Ovary (tissue), 9 donors: ENCODE data around the gene GBE1. TPM values are rescaled to one million over a fixed set of nuclear protein-coding genes. Genes with fewer than 3 reads are reported as not detected.

Experiments
- DNase-seq, 5 donors: peaks; one replicate each; pipeline ENCODE4 v3.0.0-alpha.2; 2019 to 2020
- H3K27ac ChIP-seq, 2 donors: fragments of 200-600 bp; one replicate each; pipeline versions ENCODE4 v1.5.1 to v1.8.0; 2019 to 2022
- H3K27me3 ChIP-seq: fragments of 200-600 bp; one replicate; pipeline ENCODE4 v1.8.0; 2022
- H3K36me3 ChIP-seq: fragments of 200-600 bp; sonication (generic); one replicate; pipeline ENCODE4 v1.5.1; 2019
- H3K4me1 ChIP-seq: one replicate; pipeline ENCODE4 v1.8.1; 2013; ENCODE audit warnings: mild to moderate bottlenecking, moderate library complexity; ENCODE audit not compliant: insufficient read depth
- H3K4me3 ChIP-seq: fragments of 200-600 bp; sonication (generic); one replicate; pipeline ENCODE4 v1.5.1; 2017
- H3K9me3 ChIP-seq, 2 donors: fragments of 200-600 bp in 1 of 2; sonication (generic) in 1 of 2; one replicate each; pipeline versions ENCODE4 v1.5.1 to v1.8.1; 2013 to 2019; ENCODE audit warnings: mild to moderate bottlenecking in 1 of 2, moderate library complexity in 1 of 2
- CTCF ChIP-seq, 3 donors: fragments of 450-650 bp in 2 of 3; fragments of 200-600 bp in 1 of 3; IDR thresholded peaks; one replicate each; pipeline versions ENCODE4 v1.5.1 to v1.8.0; 2016 to 2022; ENCODE audit warnings: antibody characterized with exemption in 3 of 3, mild to moderate bottlenecking in 1 of 3
- EP300 ChIP-seq: sonication (generic); formaldehyde crosslinking; IDR thresholded peaks from one replicate; pipeline ENCODE4 v1.6.1; 2017; ENCODE audit warnings: antibody characterized with exemption
- POLR2A ChIP-seq: fragments of 450-650 bp; IDR thresholded peaks from one replicate; pipeline ENCODE4 v1.6.1; 2017; ENCODE audit warnings: antibody characterized with exemption, mild to moderate bottlenecking, moderate library complexity
- WGBS, 3 donors: extraction: QIAGEN DNeasy Blood & Tissue Kit in 1 of 3; methylation state at CpG; one replicate each; pipeline versions ENCODE4 v1.1.5 to v1.1.7; 2013 to 2017; 5-methylcytosine and 5-hydroxymethylcytosine counted together
- intact Hi-C, 4 donors: fragments of 100-400 bp; cut with DNase I; formaldehyde crosslinking; loops; one replicate each; pipeline versions ENCODE4 v1.11.0 to v1.15.1; 2022 to 2023
- polyA plus RNA-seq, 2 donors: library from polyadenylated mRNA; stranded (reverse); fragments of 200-250 nt in 1 of 2; fragments of 350-450 nt in 1 of 2; fragmentation: Illumina TruSeq in 1 of 2; extraction: RNeasy Lipid Tissue Mini Kit (QIAGEN cat#74804) in 1 of 2; gene quantifications; one replicate each; pipeline ENCODE4 v1.2.3, GENCODE V29; 2013 to 2014
- total RNA-seq, 7 donors: library from RNA; depleted of rRNA in 2 of 7; stranded (reverse); fragments of >200 nt in 2 of 7; fragmentation: NEBNext Ultra II Directional in 3 of 7; extraction: Animal tissue kit (Norgen Biotek cat#: 25700) in 3 of 7; gene quantifications; one replicate each; pipeline versions ENCODE4 v1.1.0 to v1.2.4, GENCODE V29; 2016 to 2023
- donor health status: DM: no; HTN: no; CAD: no; lungs with moderate emphysema.
- donor health status: DM: no; HTN: no; CAD: no.
- donor health status: Bipolar disorder and iron deficiency.
- donor health status: DM: yes; HTN: yes; CAD: no.
- donor health status: DM: no; HTN: no; CAD: no.
- donor health status: DM: yes; HTN: yes; CAD: no.

The GBE1 gene
- total and polyA plus RNA-seq, 9 donors, result 14.8 to 43.7 (median 26.8) TPM

GRCh38 chr3:81790117-81790516 is 28.7 kb upstream of the GBE1 start:
- intact Hi-C loops, result no loop called here
- Histone ChIP-seq H3K27me3 (no peaks in the 10 kb centered on the region), H3K9me3 (no peaks in the 10 kb centered on the region), H3K27ac (no peak overlapping the region), H3K36me3 (no peaks in the 10 kb centered on the region), H3K4me3 (no peak overlapping the region), H3K4me1 (no peaks in the 10 kb centered on the region)
- no peak for TF ChIP-seq POLR2A
- no peak for TF ChIP-seq EP300
- TF ChIP-seq CTCF (IDR thresholded peaks at IDR 0.05), result no peak
- DNase-seq, result no peak
- 45 to 51% (median 45%) methylated on average over 3 of the region's 3 CpGs for WGBS, 3 donors

- no peaks in the 10 kb centered on the region for H3K27me3 ChIP-seq
- H3K4me1 ChIP-seq, result no peaks in the 10 kb centered on the region
- no peak overlapping the region for H3K4me3 ChIP-seq
- no peaks in the 10 kb centered on the region for H3K9me3 ChIP-seq
- no peaks in the 10 kb centered on the region for H3K36me3 ChIP-seq
- no peak for TF ChIP-seq CTCF (IDR thresholded peaks at IDR 0.05)
- no peak for TF ChIP-seq EP300
- no peak for TF ChIP-seq POLR2A
- intact Hi-C loops, result no loop called here
- no peak overlapping the region for H3K27ac ChIP-seq
- no peak for DNase-seq
Observed at GRCh38 chr3:81789691-81790090, 28.2 kb upstream of the GBE1 start.

GRCh38 chr3:81788610-81789009 is 27.2 kb upstream of the GBE1 start:
- intact Hi-C loops, result no loop called here
- TF ChIP-seq CTCF (IDR thresholded peaks at IDR 0.05) (no peak), EP300 (no peak), POLR2A (no peak)
- WGBS, 3 donors, result 7 to 24% (median 13%) methylated on average over 2 of the region's 2 CpGs
- DNase-seq, result no peak
- no peaks in the 10 kb centered on the region for H3K4me1 ChIP-seq
- H3K27me3 ChIP-seq, result no peaks in the 10 kb centered on the region
- no peaks in the 10 kb centered on the region for H3K9me3 ChIP-seq
- no peak overlapping the region for H3K27ac ChIP-seq
- H3K36me3 ChIP-seq, result no peaks in the 10 kb centered on the region
- H3K4me3 ChIP-seq, result no peak overlapping the region

GRCh38 chr3:81788044-81788443 is 26.6 kb upstream of the GBE1 start:
- H3K36me3 ChIP-seq, result no peaks in the 10 kb centered on the region
- no peak overlapping the region for H3K27ac ChIP-seq
- 88 to 94% (median 90%) methylated on average over 2 of the region's 2 CpGs for WGBS, 3 donors
- H3K4me1 ChIP-seq, result no peaks in the 10 kb centered on the region
- intact Hi-C loops, result no loop called here
- no peaks in the 10 kb centered on the region for H3K27me3 ChIP-seq
- DNase-seq, result no peak
- no peak overlapping the region for H3K4me3 ChIP-seq
- no peaks in the 10 kb centered on the region for H3K9me3 ChIP-seq
- TF ChIP-seq POLR2A, result no peak
- no peak for TF ChIP-seq CTCF (IDR thresholded peaks at IDR 0.05)
- TF ChIP-seq EP300, result no peak

- Histone ChIP-seq H3K27ac (no peak overlapping the region), H3K4me1 (peaks cover 2% of the 10 kb centered on the region), H3K27me3 (no peaks in the 10 kb centered on the region), H3K9me3 (no peaks in the 10 kb centered on the region), H3K36me3 (no peaks in the 10 kb centered on the region), H3K4me3 (no peak overlapping the region)
- intact Hi-C loops, result no loop called here
- TF ChIP-seq EP300 (no peak), CTCF (IDR thresholded peaks at IDR 0.05) (no peak), POLR2A (no peak)
- no peak for DNase-seq
- WGBS, 3 donors, result 28 to 42% (median 35%) methylated on average over 3 of the region's 3 CpGs
Observed at GRCh38 chr3:81782585-81782984, 21.1 kb upstream of the GBE1 start.
